ENCODE data around the gene CCNK.

CCNK gene

DNA sequence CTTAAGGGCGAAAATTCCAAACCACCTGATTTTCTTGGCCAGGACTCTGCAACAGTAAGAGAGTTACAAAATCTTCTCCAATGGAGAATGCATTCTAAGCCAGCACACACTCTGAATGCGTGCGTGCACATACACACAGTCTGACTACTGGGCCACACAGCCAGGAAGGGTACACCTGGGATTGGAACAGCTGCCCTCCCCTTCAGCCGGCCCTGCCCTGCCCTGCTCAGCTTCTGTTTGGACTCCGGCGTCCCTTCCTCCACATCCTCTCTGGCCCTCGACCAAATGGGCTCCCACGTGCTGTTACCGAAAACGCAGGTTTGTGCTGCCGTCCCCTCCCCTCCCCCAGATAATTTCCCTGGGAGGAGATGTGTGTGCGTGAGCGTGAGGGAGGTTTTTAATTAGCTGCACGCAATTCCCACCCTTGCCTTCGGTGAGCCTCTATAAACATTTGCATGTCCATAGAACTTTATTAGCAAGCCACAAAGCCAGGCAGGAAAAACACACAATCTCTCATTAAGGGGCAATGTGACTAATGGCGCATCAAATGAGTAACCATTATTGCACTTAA is 43.0 kb downstream of the CCNK start:
- no peak for DNase-seq
- H3K4me3 ChIP-seq (ENCODE audit: low read depth, low read length) = no peak overlapping the region
- H3K4me1 ChIP-seq = peaks cover 25% of the 10 kb centered on the region
- no peaks in the 10 kb centered on the region for H3K27me3 ChIP-seq
- no peaks in the 10 kb centered on the region for H3K9me3 ChIP-seq
- TF ChIP-seq, protein P1, sequence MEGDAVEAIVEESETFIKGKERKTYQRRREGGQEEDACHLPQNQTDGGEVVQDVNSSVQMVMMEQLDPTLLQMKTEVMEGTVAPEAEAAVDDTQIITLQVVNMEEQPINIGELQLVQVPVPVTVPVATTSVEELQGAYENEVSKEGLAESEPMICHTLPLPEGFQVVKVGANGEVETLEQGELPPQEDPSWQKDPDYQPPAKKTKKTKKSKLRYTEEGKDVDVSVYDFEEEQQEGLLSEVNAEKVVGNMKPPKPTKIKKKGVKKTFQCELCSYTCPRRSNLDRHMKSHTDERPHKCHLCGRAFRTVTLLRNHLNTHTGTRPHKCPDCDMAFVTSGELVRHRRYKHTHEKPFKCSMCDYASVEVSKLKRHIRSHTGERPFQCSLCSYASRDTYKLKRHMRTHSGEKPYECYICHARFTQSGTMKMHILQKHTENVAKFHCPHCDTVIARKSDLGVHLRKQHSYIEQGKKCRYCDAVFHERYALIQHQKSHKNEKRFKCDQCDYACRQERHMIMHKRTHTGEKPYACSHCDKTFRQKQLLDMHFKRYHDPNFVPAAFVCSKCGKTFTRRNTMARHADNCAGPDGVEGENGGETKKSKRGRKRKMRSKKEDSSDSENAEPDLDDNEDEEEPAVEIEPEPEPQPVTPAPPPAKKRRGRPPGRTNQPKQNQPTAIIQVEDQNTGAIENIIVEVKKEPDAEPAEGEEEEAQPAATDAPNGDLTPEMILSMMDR (IDR thresholded peaks at IDR 0.05; ENCODE audit: low read depth, low read length) = no peak
- H3K36me3 ChIP-seq = peaks cover 27% of the 10 kb centered on the region

DNA sequence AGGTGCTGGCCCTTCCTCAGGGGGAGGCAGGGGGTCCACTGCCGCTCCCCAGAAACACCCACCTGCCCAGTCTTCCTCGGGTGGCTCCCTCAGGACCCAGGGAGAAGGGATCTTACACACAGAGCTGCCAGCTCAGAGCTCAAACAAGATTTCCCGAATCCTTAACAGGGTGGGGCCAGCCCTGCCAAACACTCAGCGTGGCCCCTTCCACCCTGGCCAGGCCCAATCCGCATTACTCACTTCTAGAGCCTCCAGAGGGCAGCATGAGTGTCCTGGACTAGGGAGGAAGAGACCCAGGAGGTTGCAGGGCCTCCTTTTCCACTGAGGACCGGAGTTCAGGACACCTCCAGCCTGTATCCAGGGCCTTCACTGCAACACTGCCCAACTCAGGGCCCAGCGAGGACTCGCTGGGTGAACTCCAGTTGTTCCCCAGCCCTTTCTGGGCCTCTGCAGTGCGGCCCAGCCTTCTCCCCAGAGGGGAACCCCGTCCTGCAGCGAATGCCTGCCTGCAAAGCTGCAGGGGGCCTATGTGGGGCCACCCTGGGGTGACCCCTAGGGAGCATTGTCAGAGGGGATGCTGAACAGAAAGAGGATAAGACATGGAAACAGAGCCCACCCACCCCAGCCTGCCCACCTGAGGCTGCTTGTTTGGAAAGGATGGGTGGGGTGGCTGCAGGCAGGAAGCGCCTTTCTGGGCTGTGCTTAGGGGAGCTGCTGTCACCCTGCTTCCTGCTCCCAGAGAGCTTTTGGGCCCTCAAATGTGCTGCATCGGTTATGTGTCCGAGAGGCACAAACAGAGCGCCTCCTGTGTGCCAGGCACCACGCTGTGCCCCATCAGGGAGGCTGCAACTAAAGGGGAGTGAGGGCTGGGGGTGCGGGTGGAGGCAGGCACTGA is 43.8 kb downstream of the CCNK start:
- TF ChIP-seq, protein P1 (IDR thresholded peaks at IDR 0.05; ENCODE audit: low read depth, low read length) = peak; percentile 48
- H3K36me3 ChIP-seq = peaks cover 26% of the 10 kb centered on the region
- no peaks in the 10 kb centered on the region for H3K9me3 ChIP-seq
- no peak overlapping the region for H3K4me3 ChIP-seq (ENCODE audit: low read depth, low read length)
- peaks cover 25% of the 10 kb centered on the region for H3K4me1 ChIP-seq
- DNase-seq = peak; percentile 57
- H3K27me3 ChIP-seq = no peaks in the 10 kb centered on the region

DNA sequence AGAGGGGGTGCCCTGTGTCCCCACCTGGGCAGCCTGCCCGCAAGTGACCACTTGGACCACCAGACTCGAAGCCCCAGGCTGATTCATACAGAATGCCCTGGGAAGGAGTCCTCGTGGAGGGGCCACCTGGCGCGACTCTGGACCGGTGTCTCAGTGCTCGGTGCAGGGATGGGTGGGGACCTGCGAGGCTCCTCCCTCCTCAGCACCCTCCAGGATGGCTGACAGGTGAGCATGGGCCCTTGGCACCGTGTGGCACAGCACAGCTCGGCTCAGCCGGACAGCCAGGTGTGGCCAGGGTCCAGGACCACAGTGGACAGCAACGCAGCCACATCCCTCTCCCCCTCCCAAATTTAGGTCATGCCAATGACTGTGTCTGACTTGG is 44.5 kb downstream of the CCNK start:
- peaks cover 26% of the 10 kb centered on the region for H3K36me3 ChIP-seq
- H3K4me3 ChIP-seq (ENCODE audit: low read depth, low read length) = no peak overlapping the region
- no peaks in the 10 kb centered on the region for H3K27me3 ChIP-seq
- H3K4me1 ChIP-seq = peaks cover 25% of the 10 kb centered on the region
- no peak for DNase-seq
- H3K9me3 ChIP-seq = no peaks in the 10 kb centered on the region
- TF ChIP-seq, protein P1 (IDR thresholded peaks at IDR 0.05; ENCODE audit: low read depth, low read length) = no peak

DNA sequence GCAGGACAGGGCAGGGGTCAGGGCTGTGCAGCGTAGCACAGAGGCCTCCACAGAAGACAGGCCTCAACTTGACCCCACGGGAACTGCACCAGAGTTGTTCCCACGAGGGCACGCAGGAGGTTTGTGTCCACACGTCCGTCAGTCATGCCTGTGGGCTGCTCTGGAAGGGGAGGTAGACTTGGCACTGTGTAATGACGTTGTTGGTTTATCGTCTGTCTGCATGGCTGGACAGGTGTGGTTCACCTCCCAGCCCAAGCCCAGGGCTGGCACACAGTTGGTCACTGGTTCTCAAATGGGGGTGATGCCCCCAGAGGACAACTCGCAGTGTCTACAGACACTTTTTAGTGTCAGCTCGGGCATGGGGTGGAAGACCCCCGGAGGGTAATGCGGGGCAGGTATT is 45.8 kb downstream of the CCNK start:
- Histone ChIP-seq H3K9me3 (no peaks in the 10 kb centered on the region), H3K27me3 (no peaks in the 10 kb centered on the region), H3K4me3 (ENCODE audit: low read depth, low read length) (no peak overlapping the region), H3K4me1 (peaks cover 25% of the 10 kb centered on the region), H3K36me3 (peaks cover 14% of the 10 kb centered on the region)
- DNase-seq = no peak
- TF ChIP-seq, protein P1 (IDR thresholded peaks at IDR 0.05; ENCODE audit: low read depth, low read length) = no peak

DNA sequence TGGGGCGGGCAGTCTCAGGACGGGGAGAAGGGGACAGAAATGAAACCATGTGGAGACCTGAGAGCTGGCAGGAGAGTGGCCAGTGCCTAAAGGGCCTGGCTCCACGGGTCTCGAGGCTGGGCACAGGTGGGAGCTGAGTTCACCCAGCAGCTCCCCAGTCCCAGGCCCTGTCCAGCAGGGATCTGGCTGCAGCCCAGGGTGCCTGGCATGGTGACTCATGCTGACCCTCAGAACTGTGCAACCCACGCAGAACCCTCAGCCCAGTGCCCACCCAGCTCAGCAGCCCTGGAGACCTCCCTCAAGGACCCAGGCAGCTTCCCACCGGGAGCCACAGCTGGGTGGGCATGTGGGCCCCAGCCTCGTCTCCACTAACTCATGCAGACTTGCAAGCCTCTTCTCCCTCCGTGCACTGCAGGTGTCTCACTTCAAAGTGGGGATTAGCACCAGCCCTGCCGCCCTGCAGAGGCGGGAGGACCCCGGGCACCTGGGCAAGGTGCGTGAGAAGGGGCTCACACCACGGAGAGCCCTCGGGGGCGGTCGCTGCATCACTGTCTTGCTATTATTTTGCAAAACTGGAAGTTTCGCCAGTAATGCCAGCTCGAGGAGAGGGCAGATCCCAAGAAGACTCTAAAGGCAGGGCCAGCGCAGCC is 46.3 kb downstream of the CCNK start:
- Histone ChIP-seq H3K9me3 (no peaks in the 10 kb centered on the region), H3K27me3 (no peaks in the 10 kb centered on the region), H3K4me1 (peaks cover 25% of the 10 kb centered on the region), H3K4me3 (ENCODE audit: low read depth, low read length) (no peak overlapping the region), H3K36me3 (peaks cover 14% of the 10 kb centered on the region)
- TF ChIP-seq, protein P1 (IDR thresholded peaks at IDR 0.05; ENCODE audit: low read depth, low read length) = no peak
- DNase-seq = no peak

Measured in BE2C (cell line).